OCI-LY3 (cell line): ENCODE measurements around the gene MEAK7.

Experiments
- H2AFZ ChIP-seq: fragments of 200-600, 300-600 bp; shearing (Covaris generic); 2 replicates; pipeline ENCODE4 v1.6.0; 2014; ENCODE audit warnings: antibody characterized with exemption, low read depth, low read length
- H3K27ac ChIP-seq: fragments of 200-600, 300-600 bp; sonication (generic); 2 replicates; pipeline ENCODE4 v1.5.1; 2014; ENCODE audit warnings: mild to moderate bottlenecking, low read length, moderate library complexity, mixed read lengths
- H3K27me3 ChIP-seq: fragments of 200-600, 300-600 bp; sonication (generic); 2 replicates; pipeline ENCODE4 v1.6.1; 2014; ENCODE audit warnings: low read depth, low read length, mixed read lengths
- H3K36me3 ChIP-seq: fragments of 200-600, 300-600 bp; sonication (generic); replicated peaks from 2 replicates; pipeline ENCODE3; 2014; ENCODE audit warnings: low read depth, low read length, mixed read lengths
- H3K4me1 ChIP-seq: fragments of 300-600, 200-600 bp; sonication (generic); 2 replicates; pipeline ENCODE4 v1.6.1; 2014; ENCODE audit warnings: low read length, mixed read lengths
- H3K4me2 ChIP-seq: fragments of 200-600, 300-600 bp; sonication (generic); 2 replicates; pipeline ENCODE4 v1.6.1; 2014; ENCODE audit warnings: low read length, mixed read lengths
- H3K4me3 ChIP-seq: fragments of 300-600, 200-600 bp; sonication (generic); 2 replicates; pipeline ENCODE4 v1.5.1; 2014; ENCODE audit warnings: antibody characterized with exemption, mild to moderate bottlenecking, low read length, moderate library complexity
- H3K79me2 ChIP-seq: fragments of 300-600, 200-600 bp; shearing (Covaris generic); 2 replicates; pipeline ENCODE4 v1.6.1; 2014; ENCODE audit warnings: mild to moderate bottlenecking, low read length, mixed read lengths
- H3K9ac ChIP-seq: fragments of 300-600, 200-600 bp; shearing (Covaris generic); 2 replicates; pipeline ENCODE4 v1.6.0; 2014; ENCODE audit warnings: mild to moderate bottlenecking, low read length, moderate library complexity
- H3K9me3 ChIP-seq: fragments of 200-600, 300-600 bp; shearing (Covaris generic); 2 replicates; pipeline ENCODE4 v1.6.1; 2014; ENCODE audit warnings: low read length, mixed read lengths; ENCODE audit not compliant: insufficient read depth
- H4K20me1 ChIP-seq: fragments of 200-600, 300-600 bp; sonication (generic); 2 replicates; pipeline ENCODE4 v1.6.1; 2016; ENCODE audit warnings: low read length, mixed read lengths; ENCODE audit not compliant: insufficient read depth
- CTCF ChIP-seq: fragments of 200-600, 300-600 bp; sonication (generic); IDR thresholded peaks from 2 replicates; pipeline ENCODE4 v1.5.1; 2014; ENCODE audit warnings: antibody characterized with exemption, low read length, low read depth
- EZH2phosphoT487 ChIP-seq: fragments of 200-600 bp; shearing (Covaris generic); IDR thresholded peaks from 2 replicates; pipeline ENCODE4 v1.6.1; 2018; ENCODE audit warnings: antibody characterized with exemption, mixed run types, low read depth

MEAK7 gene

GRCh38 chr16:84460406-84461028 is 43.9 kb downstream of the MEAK7 start:
- H4K20me1 ChIP-seq = no peaks in the 10 kb centered on the region
- TF ChIP-seq CTCF (no peak), EZH2phosphoT487 (no peak)
- no peaks in the 10 kb centered on the region for H3K9me3 ChIP-seq
- no peaks in the 10 kb centered on the region for H3K79me2 ChIP-seq
- no peak overlapping the region for H3K27ac ChIP-seq
- H3K4me1 ChIP-seq = peaks cover 8% of the 10 kb centered on the region
- no peaks in the 10 kb centered on the region for H3K27me3 ChIP-seq
- no peak overlapping the region for H3K4me2 ChIP-seq
- no peaks in the 10 kb centered on the region for H3K36me3 ChIP-seq
- no peak overlapping the region for H2AFZ ChIP-seq
- no peak overlapping the region for H3K4me3 ChIP-seq
- no peak overlapping the region for H3K9ac ChIP-seq

- no peaks in the 10 kb centered on the region for H3K9me3 ChIP-seq
- H3K4me3 ChIP-seq = no peak overlapping the region
- H3K36me3 ChIP-seq = no peaks in the 10 kb centered on the region
- H3K27ac ChIP-seq = no peak overlapping the region
- no peaks in the 10 kb centered on the region for H3K79me2 ChIP-seq
- no peak overlapping the region for H2AFZ ChIP-seq
- no peak overlapping the region for H3K4me2 ChIP-seq
- peaks cover 6% of the 10 kb centered on the region for H3K4me1 ChIP-seq
- H4K20me1 ChIP-seq = no peaks in the 10 kb centered on the region
- no peaks in the 10 kb centered on the region for H3K27me3 ChIP-seq
- no peak for TF ChIP-seq EZH2phosphoT487
- no peak for TF ChIP-seq CTCF
- no peak overlapping the region for H3K9ac ChIP-seq
Observed at GRCh38 chr16:84459941-84460405, 44.5 kb downstream of the MEAK7 start.

- no peak overlapping the region for H3K4me3 ChIP-seq
Observed at GRCh38 chr16:84459533-84459894, 44.9 kb downstream of the MEAK7 start.

More at GRCh38 chr16:84459533-84459894, 44.9 kb downstream of the MEAK7 start:
- Histone ChIP-seq H3K4me2 (no peak overlapping the region), H4K20me1 (no peaks in the 10 kb centered on the region), H2AFZ (no peak overlapping the region), H3K9ac (no peak overlapping the region), H3K9me3 (no peaks in the 10 kb centered on the region), H3K79me2 (no peaks in the 10 kb centered on the region), H3K36me3 (no peaks in the 10 kb centered on the region), H3K27ac (no peak overlapping the region), H3K27me3 (no peaks in the 10 kb centered on the region), H3K4me1 (peaks cover 2% of the 10 kb centered on the region)
- TF ChIP-seq CTCF (no peak), EZH2phosphoT487 (no peak)
